Measurements from ENCODE around the gene CHD9.
"Not testable (repeated sequence)": the region's sequence is repeated elsewhere in the genome, so short reads cannot be mapped to it uniquely, and the experiment has no call there.

CHD9 gene

GRCh38 chr16:53024045-53024444 lies 30.7 kb upstream of the CHD9 start:
- TF ChIP-seq CTCF (IDR thresholded peaks at IDR 0.05; ENCODE audit: control insufficient read depth, extremely low read depth, insufficient read depth) = no peak
- H3K4me3 ChIP-seq (ENCODE audit: low read depth, low read length) = no peak overlapping the region
- no peak for DNase-seq (ENCODE audit: low read depth)

- no peak for TF ChIP-seq CTCF (IDR thresholded peaks at IDR 0.05; ENCODE audit: control insufficient read depth, extremely low read depth, insufficient read depth)
- DNase-seq (ENCODE audit: low read depth) = no peak
- H3K4me3 ChIP-seq (ENCODE audit: low read depth, low read length) = no peak overlapping the region
Measured at GRCh38 chr16:53029971-53030370, 24.8 kb upstream of the CHD9 start.

GRCh38 chr16:53031323-53031942 lies 23.4 kb upstream of the CHD9 start:
- no peak for DNase-seq (ENCODE audit: low read depth)
- no peak overlapping the region for H3K4me3 ChIP-seq (ENCODE audit: low read depth, low read length)
- no peak for TF ChIP-seq CTCF (IDR thresholded peaks at IDR 0.05; ENCODE audit: control insufficient read depth, extremely low read depth, insufficient read depth)

- DNase-seq (ENCODE audit: low read depth) = no peak
- no peak for TF ChIP-seq CTCF (IDR thresholded peaks at IDR 0.05; ENCODE audit: control insufficient read depth, extremely low read depth, insufficient read depth)
- no peak overlapping the region for H3K4me3 ChIP-seq (ENCODE audit: low read depth, low read length)
Measured at GRCh38 chr16:53034306-53034705, 20.5 kb upstream of the CHD9 start.

GRCh38 chr16:53035176-53035942 lies 19.4 kb upstream of the CHD9 start:
- TF ChIP-seq CTCF (IDR thresholded peaks at IDR 0.05; ENCODE audit: control insufficient read depth, extremely low read depth, insufficient read depth) = no peak
- no peak overlapping the region for H3K4me3 ChIP-seq (ENCODE audit: low read depth, low read length)
- DNase-seq (ENCODE audit: low read depth) = no peak

- TF ChIP-seq CTCF (IDR thresholded peaks at IDR 0.05; ENCODE audit: control insufficient read depth, extremely low read depth, insufficient read depth) = no peak
Measured at GRCh38 chr16:53036066-53036465, 18.7 kb upstream of the CHD9 start.

GRCh38 chr16:53036711-53037110 lies 18.1 kb upstream of the CHD9 start:
- H3K4me3 ChIP-seq (ENCODE audit: low read depth, low read length); DNase-seq (ENCODE audit: low read depth): not testable (repeated sequence)

More at GRCh38 chr16:53036066-53036465, 18.7 kb upstream of the CHD9 start:
- H3K4me3 ChIP-seq (ENCODE audit: low read depth, low read length) = no peak overlapping the region
- no peak for DNase-seq (ENCODE audit: low read depth)
